ENCODE data around the gene TK1. TPM values are rescaled to one million over a fixed set of nuclear protein-coding genes. Genes with fewer than 3 reads are reported as not detected.
"Not testable (repeated sequence)": the region's sequence is repeated elsewhere in the genome, so short reads cannot be mapped to it uniquely, and the experiment has no call there.

Gene TK1
- total and polyA plus RNA-seq, 2 donors (not counting 1 experiment from before 2014, with no cell fraction given) = 2.2 to 3.8 TPM

DNA sequence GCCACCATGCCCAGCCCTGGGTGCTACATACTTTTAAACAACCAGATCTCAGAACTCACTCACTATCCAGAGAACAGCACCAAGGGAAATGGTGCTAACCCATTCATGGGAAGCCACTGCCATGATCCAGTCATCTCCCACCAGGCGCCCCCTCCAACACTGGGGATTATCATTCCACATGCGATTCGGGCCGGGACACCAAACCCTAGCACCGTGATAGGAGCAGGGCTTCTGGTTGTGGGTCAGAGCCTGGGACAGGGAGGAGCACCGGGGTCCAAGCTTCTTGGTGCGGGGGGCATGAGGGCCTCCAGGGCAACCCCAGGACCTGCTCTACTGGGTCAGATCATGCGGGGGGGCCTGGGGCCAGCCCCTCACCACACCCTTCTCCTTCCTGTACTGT is 49.0 kb upstream of the TK1 start:
- H3K27me3 ChIP-seq (replicated peaks in 1 of 4; ENCODE audit: control extremely low read depth in 1 of 4, control insufficient read depth in 3 of 4, insufficient read depth in 4 of 4, low read length in 3 of 4) = peaks cover 0 to 29% (median 16%) of the 10 kb centered on the region in 4 experiments
- Mint-ChIP-seq H3K4me1 (peaks cover 35% of the 10 kb centered on the region), H3K9me3 (ENCODE audit: insufficient read depth) (no peaks in the 10 kb centered on the region), H3K27ac (no peak overlapping the region), H3K4me3 (no peak overlapping the region), H3K27me3 (peaks cover 11% of the 10 kb centered on the region)
- H3K9ac ChIP-seq (ENCODE audit: low read length) = no peak overlapping the region
- no peak overlapping the region for H3K4me2 ChIP-seq (replicated peaks; ENCODE audit: low read depth, low read length, poor library complexity, severe bottlenecking)
- ATAC-seq (ENCODE audit: low read depth) (no peak), DNase-seq (no peak)
- POLR2A ChIA-PET = no interaction called here
- no peak overlapping the region for H2AFZ ChIP-seq (ENCODE audit: insufficient read depth, low read depth, low read length, poor library complexity, severe bottlenecking)
- H3K9me3 ChIP-seq (ENCODE audit: control extremely low read depth in 1 of 3, control insufficient read depth in 2 of 3, insufficient read depth in 1 of 3, low read length in 2 of 3) = peaks cover 0 to 17% (median 0%) of the 10 kb centered on the region in 3 donors
- TF ChIP-seq CTCF (IDR thresholded peaks at IDR 0.05) (no peak), EZH2 (IDR thresholded peaks at IDR 0.05; ENCODE audit: borderline replicate concordance, insufficient read depth, low read depth, low read length, poor library complexity, severe bottlenecking) (no peak)
- H4K20me1 ChIP-seq (ENCODE audit: control insufficient read depth, insufficient read depth, low read length, poor library complexity, severe bottlenecking) = no peaks in the 10 kb centered on the region
- H3K36me3 ChIP-seq (replicated peaks in 1 of 2; ENCODE audit: control extremely low read depth in 1 of 2, control insufficient read depth in 1 of 2, extremely low read depth in 1 of 2, insufficient read depth in 2 of 2, low read length in 1 of 2) = no peaks in the 10 kb centered on the region
- CTCF ChIA-PET = interaction anchor here (1.0 to 1.8 kb wide), 2 partner anchors 14 to 34 kb away, joined by 3 to 7 read pairs; no protein-coding TSS in a partner anchor
- intact Hi-C loops (cut with micrococcal nuclease) = no loop called here
- 96% methylated on average over 5 of the region's 8 CpGs for WGBS (ENCODE audit: insufficient coverage)
- H3K4me3 ChIP-seq (ENCODE audit: control extremely low read depth in 1 of 5, extremely low read depth in 1 of 5, insufficient read depth in 1 of 5, low read depth in 2 of 5, low read length in 4 of 5) = no peak overlapping the region
- H3K79me2 ChIP-seq (ENCODE audit: control insufficient read depth, insufficient read depth, low read length) = no peaks in the 10 kb centered on the region
- peaks cover 26 to 29% of the 10 kb centered on the region in 2 donors for H3K4me1 ChIP-seq (ENCODE audit: control insufficient read depth in 2 of 2, insufficient read depth in 2 of 2, low read length in 2 of 2)
- H3K27ac ChIP-seq (ENCODE audit: low read length in 2 of 2) = no peak overlapping the region

GRCh38 chr17:78235022-78235421 is 48.2 kb upstream of the TK1 start:
- H3K27ac Mint-ChIP-seq; H2AFZ ChIP-seq (ENCODE audit: insufficient read depth, low read depth, low read length, poor library complexity, severe bottlenecking); H4K20me1 ChIP-seq (ENCODE audit: control insufficient read depth, insufficient read depth, low read length, poor library complexity, severe bottlenecking); H3K79me2 ChIP-seq (ENCODE audit: control insufficient read depth, insufficient read depth, low read length); H3K36me3 ChIP-seq (replicated peaks in 1 of 2; ENCODE audit: control extremely low read depth in 1 of 2, control insufficient read depth in 1 of 2, extremely low read depth in 1 of 2, insufficient read depth in 2 of 2, low read length in 1 of 2); H3K9me3 Mint-ChIP-seq (ENCODE audit: insufficient read depth); DNase-seq; H3K4me3 ChIP-seq (ENCODE audit: control extremely low read depth in 1 of 5, extremely low read depth in 1 of 5, insufficient read depth in 1 of 5, low read depth in 2 of 5, low read length in 4 of 5); H3K9ac ChIP-seq (ENCODE audit: low read length); H3K4me3 Mint-ChIP-seq; H3K4me2 ChIP-seq (replicated peaks; ENCODE audit: low read depth, low read length, poor library complexity, severe bottlenecking); H3K27ac ChIP-seq (ENCODE audit: low read length in 2 of 2); ATAC-seq (ENCODE audit: low read depth); intact Hi-C loops (cut with micrococcal nuclease): not testable (repeated sequence)
- WGBS (ENCODE audit: insufficient coverage) = 86% methylated on average over 1 of the region's 6 CpGs
- ChIA-PET POLR2A (interaction anchor here (0.6 kb wide), 1 partner anchor 46 kb away, joined by 7 read pairs; no protein-coding TSS in a partner anchor), CTCF (interaction anchor here (1.1 kb wide), 1 partner anchor 17 kb away, joined by 3 read pairs; no protein-coding TSS in a partner anchor)
- peaks cover 17% of the 10 kb centered on the region for H3K27me3 Mint-ChIP-seq
- peaks cover 0 to 18% (median 0%) of the 10 kb centered on the region in 3 donors for H3K9me3 ChIP-seq (ENCODE audit: control extremely low read depth in 1 of 3, control insufficient read depth in 2 of 3, insufficient read depth in 1 of 3, low read length in 2 of 3)
- H3K4me1 ChIP-seq (ENCODE audit: control insufficient read depth in 2 of 2, insufficient read depth in 2 of 2, low read length in 2 of 2) = peaks cover 28 to 31% of the 10 kb centered on the region in 2 donors
- peaks cover 31% of the 10 kb centered on the region for H3K4me1 Mint-ChIP-seq
- peaks cover 0 to 36% (median 20%) of the 10 kb centered on the region in 4 experiments for H3K27me3 ChIP-seq (replicated peaks in 1 of 4; ENCODE audit: control extremely low read depth in 1 of 4, control insufficient read depth in 3 of 4, insufficient read depth in 4 of 4, low read length in 3 of 4)
